OCI-LY7 (cell line): Measurements from ENCODE around the gene OTOP1.
"Not testable (repeated sequence)": the region's sequence is repeated elsewhere in the genome, so short reads cannot be mapped to it uniquely, and the experiment has no call there.

Experiments used
- EZH2phosphoT487 ChIP-seq: fragments of 200-600 bp; sonication (generic); IDR thresholded peaks from 2 replicates; pipeline ENCODE4 v1.6.1; 2018; ENCODE audit warnings: low read depth, borderline replicate concordance, mild to moderate bottlenecking, mixed run types, antibody characterized with exemption, low read length, moderate library complexity, mixed read lengths
- TF ChIP-seq, protein P1 (sequence below): fragments of 200-600 bp; sonication (generic); conservative IDR thresholded peaks from 2 replicates; pipeline ENCODE4 v1.5.1; 2014; ENCODE audit warnings: mild to moderate bottlenecking, antibody characterized with exemption, low read length, moderate library complexity, mixed read lengths

DNA sequence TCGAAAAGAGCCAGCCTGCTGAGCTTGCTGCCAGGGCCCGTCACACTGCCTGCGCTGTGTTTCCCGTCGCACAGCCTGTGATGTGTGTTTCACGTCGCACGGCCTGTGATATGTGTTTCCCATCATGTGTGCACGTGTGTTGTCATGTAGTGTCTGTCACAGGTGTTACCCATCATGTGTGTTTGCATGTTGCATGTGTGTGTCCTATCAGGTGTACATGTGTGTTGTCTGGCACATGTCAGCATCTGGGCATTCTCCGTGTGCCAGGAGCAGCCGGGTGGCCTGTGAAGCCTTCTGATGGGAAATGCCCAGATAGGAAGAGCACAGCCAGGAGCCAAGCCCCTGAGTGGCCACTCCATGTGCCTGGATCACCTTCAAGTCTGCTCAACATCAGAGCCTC lies 85.5 kb downstream of the OTOP1 start:
- TF ChIP-seq, protein P1, sequence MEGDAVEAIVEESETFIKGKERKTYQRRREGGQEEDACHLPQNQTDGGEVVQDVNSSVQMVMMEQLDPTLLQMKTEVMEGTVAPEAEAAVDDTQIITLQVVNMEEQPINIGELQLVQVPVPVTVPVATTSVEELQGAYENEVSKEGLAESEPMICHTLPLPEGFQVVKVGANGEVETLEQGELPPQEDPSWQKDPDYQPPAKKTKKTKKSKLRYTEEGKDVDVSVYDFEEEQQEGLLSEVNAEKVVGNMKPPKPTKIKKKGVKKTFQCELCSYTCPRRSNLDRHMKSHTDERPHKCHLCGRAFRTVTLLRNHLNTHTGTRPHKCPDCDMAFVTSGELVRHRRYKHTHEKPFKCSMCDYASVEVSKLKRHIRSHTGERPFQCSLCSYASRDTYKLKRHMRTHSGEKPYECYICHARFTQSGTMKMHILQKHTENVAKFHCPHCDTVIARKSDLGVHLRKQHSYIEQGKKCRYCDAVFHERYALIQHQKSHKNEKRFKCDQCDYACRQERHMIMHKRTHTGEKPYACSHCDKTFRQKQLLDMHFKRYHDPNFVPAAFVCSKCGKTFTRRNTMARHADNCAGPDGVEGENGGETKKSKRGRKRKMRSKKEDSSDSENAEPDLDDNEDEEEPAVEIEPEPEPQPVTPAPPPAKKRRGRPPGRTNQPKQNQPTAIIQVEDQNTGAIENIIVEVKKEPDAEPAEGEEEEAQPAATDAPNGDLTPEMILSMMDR, result not testable (repeated sequence)
- TF ChIP-seq EZH2phosphoT487, result not testable (repeated sequence)
